HG03354 (cell line): ENCODE data around the gene CRACR2A.
A peak's percentile ranks its signal among the peaks of the same experiment; 100 is the strongest.

Source experiments
- ATAC-seq: cut with Tn5 transposase; IDR thresholded peaks from one replicate; pipeline ENCODE4 v1.9.1; 2021; ENCODE audit warnings: mild to moderate bottlenecking; ENCODE audit not compliant: unreplicated experiment, poor library complexity, severe bottlenecking

CRACR2A gene

GRCh38 chr12:3727877-3728632 is 24.9 kb downstream of the CRACR2A start:
- ATAC-seq = peak; percentile 84

DNA sequence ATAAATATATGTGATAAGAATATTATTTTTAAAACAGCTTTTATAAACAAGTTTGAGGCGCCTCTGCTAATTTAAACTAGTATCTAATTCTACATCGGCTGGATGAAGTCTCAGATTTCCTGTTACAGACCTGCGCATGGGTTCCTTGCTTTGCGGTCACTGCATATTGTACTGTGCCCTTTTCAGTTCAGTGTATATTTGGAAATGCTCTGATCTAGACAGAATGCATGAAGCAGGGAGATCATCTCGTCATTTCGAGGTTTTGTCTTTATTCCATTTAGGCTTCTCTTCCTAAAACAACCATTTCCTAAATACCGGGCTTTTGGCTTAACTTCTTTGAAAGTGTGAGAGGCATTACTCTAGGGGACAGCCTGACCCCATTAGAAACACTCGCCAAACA is 25.6 kb downstream of the CRACR2A start:
- no peak for ATAC-seq

DNA sequence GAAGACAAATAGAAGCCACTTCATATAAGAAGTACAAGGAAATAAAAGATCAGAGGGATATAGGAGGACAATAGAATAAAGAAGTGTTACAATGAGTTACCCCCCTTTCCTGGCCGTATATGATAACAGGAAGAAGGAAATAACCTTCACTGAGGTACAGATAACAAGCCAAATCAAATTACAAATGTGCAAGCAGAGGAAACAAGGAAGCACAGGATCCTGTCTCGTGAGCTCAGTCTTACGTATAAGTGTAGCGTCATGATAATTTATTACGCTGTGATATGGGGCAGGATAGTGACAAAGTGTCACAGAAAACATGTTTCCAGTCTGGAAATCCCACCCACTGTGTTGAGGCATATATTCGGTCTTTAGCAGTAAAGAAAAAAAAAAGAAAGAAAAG is 26.5 kb downstream of the CRACR2A start:
- ATAC-seq = no peak

DNA sequence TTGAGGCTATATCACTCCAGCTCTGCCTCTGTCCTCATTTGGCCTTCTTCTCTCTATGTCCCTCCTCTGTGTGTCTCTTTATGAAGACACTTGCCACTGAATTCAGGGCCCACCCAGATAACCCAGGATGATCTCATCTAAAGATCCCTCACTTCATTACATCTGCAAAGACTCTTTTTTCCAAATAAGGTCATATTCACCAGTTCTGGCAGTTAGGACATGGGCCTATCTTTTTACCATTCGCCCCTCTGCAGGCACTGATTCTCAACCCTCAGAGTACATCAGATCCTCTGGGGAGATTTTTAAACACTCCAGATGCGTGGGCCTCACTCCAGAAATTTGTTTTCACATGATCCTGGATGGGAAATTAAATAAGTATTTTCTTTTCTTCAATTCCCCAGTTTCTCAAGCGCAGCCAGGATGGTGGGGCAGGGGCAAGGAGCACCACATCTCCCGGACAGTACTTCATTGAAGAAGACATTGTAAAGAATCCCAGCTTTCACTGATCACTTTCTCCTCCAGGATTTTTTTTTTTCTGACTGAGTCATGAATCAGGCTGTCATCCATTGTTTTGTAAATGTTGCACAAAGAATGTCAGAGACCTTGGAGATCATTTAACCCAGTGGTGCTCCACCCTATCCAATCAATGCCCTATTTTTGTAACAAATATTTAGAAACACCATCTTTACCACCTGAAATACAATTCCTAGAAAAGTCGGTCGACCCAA is 27.4 kb downstream of the CRACR2A start:
- no peak for ATAC-seq

DNA sequence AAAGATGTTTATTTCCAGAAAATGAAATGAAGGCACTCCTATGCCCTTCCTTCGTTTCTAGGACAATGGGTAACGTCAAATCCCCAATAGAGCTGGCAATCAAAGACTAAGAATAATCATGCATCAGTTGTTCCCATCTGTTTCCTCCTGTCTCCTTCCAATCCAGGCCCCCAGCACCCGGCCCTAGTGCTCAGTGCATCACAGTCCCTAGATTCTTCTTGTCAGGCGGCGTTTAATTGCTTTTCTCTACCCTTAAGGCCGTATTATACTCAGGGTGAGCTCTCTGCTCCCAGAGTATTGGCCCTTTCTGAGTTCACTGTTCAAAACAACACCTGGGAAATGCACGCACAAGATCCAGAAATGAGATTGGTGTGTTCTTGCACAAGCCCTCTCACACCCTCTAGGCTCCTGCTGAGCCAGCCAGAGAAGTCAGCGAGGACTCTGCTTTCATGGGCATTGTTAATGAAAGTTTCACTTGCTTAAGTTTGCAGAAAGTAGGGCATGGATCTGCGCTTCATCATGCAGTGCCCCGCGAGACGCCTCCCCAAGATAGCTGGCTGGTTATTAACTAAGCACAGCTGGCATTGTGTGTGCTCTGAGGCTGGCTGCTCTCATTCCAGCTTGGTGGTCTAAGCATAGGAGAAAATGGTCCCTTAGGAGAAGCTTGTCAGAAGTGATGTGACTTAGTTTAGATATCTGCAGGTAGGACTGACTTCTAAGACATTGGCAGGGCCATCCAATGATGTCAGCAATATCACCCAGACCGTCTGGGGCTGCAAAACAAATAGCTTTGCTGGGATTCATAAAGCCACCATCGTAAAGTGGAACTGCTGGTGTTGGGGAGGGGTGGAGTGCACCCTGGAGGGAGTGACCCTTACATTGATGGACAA is 28.7 kb downstream of the CRACR2A start:
- no peak for ATAC-seq

- no peak for ATAC-seq
Observed at GRCh38 chr12:3722368-3722767, 30.5 kb downstream of the CRACR2A start.

GRCh38 chr12:3720772-3721171 is 32.1 kb downstream of the CRACR2A start:
- ATAC-seq = no peak

DNA sequence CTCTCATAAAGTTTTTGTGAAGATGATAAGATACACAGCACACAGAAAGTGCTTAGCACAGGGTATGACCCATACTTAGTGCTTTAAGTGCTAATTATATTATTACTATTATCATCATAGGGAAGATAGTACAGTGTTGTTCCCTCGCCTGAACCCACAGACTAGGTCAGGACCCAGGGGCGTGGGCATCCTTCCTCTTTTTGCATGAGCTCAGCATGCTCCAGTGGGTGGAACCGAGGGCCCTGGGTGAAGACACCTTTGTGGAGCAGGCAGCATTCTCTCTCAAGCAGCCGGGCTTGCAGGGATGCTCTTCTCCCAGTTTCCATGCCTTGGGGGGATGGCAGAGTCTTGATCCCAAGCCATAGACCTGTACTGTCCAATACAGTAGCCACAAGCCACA is 34.8 kb downstream of the CRACR2A start:
- ATAC-seq = no peak

- ATAC-seq = no peak
Observed at GRCh38 chr12:3717283-3717898, 35.5 kb downstream of the CRACR2A start.

DNA sequence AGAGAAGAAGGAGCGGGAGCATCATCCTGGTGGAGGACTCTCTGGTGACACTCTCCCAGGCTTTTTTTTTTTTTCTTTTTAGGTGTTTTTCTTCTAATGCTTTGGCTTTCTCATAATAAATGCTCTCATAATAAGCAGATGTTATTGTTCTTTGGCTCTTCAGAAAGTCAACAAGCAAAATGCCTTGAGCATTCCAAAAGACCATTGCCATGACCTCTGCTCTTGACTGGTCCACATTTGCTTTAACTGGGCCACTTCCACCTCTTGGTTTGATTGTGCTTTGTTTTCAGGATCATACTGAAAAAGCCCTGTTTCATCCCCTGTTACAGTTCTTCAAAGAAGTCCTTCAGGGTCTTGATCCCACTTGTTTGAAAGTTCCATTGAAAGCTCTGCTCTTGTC is 36.9 kb downstream of the CRACR2A start:
- ATAC-seq = no peak

- no peak for ATAC-seq
Observed at GRCh38 chr12:3713947-3714346, 39.0 kb downstream of the CRACR2A start.

GRCh38 chr12:3713483-3713882 is 39.4 kb downstream of the CRACR2A start:
- ATAC-seq = no peak

DNA sequence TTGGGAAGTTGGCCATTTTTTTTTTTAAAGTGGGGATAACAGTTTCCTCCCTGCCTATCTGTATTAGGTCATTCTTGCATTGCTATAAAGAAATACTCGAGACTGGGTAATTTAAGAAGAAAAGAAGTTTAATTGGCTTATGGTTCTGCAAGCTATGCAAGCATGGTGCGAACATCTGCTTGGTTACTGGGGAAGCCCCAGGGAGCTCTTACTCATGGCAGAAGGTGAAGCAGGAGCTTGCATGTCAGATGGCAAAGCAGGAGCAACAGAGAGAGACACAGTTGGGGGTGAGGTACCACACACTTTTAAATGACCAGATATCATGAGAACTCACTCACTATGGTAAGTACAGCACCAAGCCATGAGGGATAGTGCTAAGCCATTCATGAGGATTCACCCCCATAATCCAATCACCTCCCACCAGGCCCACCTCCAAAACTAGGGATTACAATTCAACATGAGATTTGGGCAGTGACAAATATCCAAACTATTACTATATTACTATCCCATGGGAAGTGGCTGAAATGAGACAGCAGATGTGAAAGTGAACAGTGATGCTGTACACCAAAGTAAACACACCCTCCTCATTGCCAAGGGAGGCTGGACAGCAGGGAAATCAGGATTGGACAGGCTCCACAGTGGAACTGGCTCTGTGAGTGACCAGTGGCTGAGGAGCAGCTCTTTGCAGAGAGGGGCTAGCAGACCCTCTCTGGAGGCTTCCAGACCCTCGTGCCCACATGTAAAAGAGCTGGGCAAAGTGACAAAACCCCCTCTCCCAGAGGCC is 40.5 kb downstream of the CRACR2A start:
- ATAC-seq = no peak

DNA sequence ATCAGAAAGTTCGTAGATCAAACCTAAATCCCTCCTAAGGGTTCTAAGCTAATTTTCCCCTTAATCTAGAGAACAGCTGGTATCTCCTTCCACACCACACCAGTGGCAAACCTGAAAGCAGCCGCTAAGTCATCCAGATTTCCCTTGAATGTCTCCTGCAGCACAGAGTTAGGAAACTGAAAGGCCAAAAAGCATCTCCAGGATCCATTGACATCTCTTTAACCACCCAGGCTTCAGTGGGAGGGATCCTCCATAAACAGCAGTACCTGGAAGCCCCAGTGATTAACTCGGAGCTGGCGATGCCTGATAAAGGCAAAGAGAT is 47.6 kb downstream of the CRACR2A start:
- no peak for ATAC-seq

- ATAC-seq = no peak
Observed at GRCh38 chr12:3704512-3705353, 48.2 kb downstream of the CRACR2A start.

GRCh38 chr12:3700861-3701260 is 52.0 kb downstream of the CRACR2A start:
- ATAC-seq = no peak

DNA sequence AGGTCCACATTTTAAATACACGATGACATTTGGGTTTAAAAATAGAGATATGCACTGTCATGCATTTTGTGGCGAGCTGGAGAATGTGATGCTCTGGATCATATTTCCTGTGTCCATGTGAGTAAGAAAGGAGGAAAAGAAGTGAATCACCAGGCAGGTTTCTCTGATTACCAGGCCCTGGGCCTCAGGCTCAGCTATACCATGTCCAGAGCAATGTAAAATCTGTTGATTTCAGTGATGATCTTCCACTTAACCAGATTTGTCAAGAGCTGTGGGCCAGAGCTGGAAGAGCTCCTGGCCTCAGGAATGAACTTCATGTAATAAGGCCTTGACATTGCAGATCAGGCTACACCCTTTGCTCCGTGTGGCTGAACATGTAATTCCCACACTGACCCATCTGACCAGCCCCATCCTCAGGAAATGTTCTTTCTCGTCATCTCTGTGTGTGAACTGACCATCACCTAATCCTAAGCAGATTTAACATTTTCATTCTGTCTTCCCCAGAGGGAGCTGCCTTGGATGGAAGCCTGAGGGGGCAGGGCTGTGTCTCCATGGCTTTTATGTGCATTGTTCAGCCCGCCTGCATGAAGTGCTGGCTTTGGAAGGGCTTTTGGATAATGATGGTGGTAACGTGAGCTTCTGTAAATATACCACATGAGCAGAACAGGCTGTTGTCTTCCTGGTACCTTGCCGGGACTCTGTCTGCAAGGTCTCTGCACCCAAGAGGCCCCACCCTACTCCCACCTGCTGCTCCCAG is 54.5 kb downstream of the CRACR2A start:
- ATAC-seq = no peak

DNA sequence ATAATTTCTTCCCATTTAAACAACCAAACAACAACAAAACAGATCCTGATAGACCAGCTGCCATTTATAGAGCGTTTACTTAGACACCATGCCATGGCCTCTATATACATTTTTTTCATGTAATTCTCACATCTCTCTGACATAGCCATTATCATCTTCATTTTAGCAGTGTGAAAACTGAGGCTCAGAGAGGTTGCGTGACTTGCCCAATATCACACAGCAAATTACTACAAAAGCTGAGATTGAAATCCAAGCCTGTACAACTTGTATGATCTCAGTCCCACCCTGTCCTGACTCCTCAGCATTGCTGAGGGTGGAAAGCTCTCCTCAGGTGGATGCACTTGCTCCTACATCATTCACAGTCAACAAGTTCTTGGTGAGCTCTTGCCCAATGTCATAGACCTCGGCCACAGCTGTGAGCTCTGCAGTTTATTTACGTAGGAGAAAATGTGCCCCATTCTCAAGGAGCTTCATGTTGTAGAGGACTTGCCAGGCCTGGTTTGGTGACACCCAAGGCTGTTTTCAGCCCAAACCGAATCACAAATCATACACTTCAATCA is 55.5 kb downstream of the CRACR2A start:
- no peak for ATAC-seq
